ENCODE results near the gene TROAP.

DNA sequence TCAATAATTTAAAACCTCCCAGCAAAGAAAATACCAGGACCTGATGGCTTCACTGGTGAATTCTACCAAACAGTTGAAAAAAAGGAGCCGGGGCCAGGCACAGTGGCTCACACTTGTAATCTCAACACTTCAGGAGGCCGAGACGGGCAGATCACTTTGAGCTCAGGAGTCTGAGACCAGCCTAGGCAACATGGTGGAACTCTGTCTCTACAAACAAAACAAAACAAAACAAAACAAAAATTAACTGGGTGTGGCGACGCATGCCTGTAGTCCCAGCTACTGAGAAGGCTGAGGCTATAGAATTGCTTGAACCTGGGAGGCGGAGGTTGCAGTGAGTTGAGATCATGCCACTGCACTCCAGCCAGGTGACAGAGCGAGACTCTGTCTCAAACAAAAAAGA is 13.7 kb upstream of the TROAP start:
- TF ChIP-seq, protein P1, sequence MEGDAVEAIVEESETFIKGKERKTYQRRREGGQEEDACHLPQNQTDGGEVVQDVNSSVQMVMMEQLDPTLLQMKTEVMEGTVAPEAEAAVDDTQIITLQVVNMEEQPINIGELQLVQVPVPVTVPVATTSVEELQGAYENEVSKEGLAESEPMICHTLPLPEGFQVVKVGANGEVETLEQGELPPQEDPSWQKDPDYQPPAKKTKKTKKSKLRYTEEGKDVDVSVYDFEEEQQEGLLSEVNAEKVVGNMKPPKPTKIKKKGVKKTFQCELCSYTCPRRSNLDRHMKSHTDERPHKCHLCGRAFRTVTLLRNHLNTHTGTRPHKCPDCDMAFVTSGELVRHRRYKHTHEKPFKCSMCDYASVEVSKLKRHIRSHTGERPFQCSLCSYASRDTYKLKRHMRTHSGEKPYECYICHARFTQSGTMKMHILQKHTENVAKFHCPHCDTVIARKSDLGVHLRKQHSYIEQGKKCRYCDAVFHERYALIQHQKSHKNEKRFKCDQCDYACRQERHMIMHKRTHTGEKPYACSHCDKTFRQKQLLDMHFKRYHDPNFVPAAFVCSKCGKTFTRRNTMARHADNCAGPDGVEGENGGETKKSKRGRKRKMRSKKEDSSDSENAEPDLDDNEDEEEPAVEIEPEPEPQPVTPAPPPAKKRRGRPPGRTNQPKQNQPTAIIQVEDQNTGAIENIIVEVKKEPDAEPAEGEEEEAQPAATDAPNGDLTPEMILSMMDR (conservative IDR thresholded peaks at IDR 0.05; ENCODE audit: low read length) = no peak
- no peak for TF ChIP-seq EZH2phosphoT487 (IDR thresholded peaks at IDR 0.05; ENCODE audit: borderline replicate concordance, low read depth, low read length)

Measured in OCI-LY7 (cell line).